D721Med (cell line): ENCODE results near the gene TNK2.

Experiments used
- DNase-seq: peaks from one replicate; pipeline ENCODE4 v3.0.0; 2011; ENCODE audit warnings: low spot score; ENCODE audit not compliant: insufficient read length
- FAIRE-seq: peaks from 2 replicates; lab custom pipeline; 2011; peaks lifted over from hg19 to GRCh38; lab: Jason Lieb, UNC
- TF ChIP-seq, protein P1 (sequence below): IDR thresholded peaks from 2 replicates; pipeline ENCODE4 v1.5.1; 2012; ENCODE audit warnings: mild to moderate bottlenecking, control low read depth; ENCODE audit not compliant: insufficient read depth; ENCODE audit errors: missing control alignments

TNK2 gene

DNA sequence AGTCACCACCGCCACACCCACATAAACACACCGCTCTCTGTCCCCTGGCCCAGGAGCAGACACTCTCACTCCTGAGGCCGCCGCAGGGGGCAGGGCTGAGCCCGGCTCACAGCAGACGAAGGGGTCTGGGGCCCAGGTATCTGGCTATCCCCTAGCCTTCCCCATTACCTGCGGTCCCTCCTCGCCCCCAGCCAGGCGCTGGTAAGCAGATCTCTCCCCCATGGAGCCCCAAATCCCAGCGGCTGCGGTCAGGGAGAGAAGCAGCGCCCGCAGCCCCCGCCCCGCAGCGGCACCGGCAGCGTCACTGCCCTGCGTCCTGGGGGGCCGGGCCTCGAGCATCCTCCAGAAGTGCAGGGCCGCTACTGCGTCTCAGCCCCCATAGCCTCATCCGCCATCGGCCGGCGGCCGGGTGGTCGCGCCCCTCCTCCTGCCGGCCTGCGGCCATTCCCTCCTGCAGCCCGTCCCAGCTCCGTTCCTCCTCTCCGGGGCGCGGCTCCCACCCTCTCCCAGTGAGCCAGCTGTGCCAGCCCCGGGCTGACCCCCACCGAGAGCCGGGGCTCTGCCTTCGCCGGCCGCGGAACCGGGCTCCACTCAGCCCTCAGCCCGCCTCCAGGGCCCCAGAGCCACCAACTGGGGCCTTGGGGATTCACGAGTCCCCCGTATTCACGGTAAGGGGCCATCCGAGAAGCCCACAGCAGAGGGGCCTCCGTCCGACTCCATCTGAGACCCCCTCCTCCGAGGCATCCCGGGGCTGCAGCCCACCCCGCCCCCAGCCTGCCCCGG, 13.1 kb downstream of the TNK2 start:
- TF ChIP-seq, protein P1, sequence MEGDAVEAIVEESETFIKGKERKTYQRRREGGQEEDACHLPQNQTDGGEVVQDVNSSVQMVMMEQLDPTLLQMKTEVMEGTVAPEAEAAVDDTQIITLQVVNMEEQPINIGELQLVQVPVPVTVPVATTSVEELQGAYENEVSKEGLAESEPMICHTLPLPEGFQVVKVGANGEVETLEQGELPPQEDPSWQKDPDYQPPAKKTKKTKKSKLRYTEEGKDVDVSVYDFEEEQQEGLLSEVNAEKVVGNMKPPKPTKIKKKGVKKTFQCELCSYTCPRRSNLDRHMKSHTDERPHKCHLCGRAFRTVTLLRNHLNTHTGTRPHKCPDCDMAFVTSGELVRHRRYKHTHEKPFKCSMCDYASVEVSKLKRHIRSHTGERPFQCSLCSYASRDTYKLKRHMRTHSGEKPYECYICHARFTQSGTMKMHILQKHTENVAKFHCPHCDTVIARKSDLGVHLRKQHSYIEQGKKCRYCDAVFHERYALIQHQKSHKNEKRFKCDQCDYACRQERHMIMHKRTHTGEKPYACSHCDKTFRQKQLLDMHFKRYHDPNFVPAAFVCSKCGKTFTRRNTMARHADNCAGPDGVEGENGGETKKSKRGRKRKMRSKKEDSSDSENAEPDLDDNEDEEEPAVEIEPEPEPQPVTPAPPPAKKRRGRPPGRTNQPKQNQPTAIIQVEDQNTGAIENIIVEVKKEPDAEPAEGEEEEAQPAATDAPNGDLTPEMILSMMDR: peak; percentile 23
- DNase-seq (no peak), FAIRE-seq (no peak)

DNA sequence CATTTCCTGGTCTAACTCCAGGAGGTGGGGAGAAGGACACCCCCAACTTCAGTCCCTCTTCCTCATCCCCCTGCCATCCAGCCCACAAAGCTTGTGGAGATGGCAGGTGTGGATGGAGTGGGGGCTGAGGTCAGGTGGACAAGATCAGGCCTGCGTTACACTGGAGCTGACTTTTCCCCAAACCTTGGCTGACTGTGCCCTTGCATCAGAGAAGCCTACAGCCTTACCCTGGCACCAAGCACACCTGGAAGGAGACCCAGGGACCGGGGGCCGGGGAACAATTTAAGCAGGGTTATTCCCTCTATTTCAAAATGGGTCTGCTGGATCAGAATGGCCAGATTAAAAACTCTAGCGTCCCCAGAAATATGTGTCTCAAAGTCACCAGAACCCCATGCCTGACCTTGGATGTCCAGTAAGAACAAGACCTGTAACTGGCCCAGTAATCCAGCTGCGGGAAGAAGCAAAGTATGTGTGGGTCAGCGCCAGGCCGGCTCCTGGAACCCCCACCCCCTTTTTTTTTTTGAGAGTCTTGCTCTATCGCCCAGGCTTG, 14.4 kb downstream of the TNK2 start:
- FAIRE-seq (no peak), DNase-seq (no peak)
- TF ChIP-seq, protein P1: no peak

- FAIRE-seq: no peak
- TF ChIP-seq, protein P1: no peak
- no peak for DNase-seq
Observed at GRCh38 chr3:195893516-195893915, 14.8 kb downstream of the TNK2 start.

DNA sequence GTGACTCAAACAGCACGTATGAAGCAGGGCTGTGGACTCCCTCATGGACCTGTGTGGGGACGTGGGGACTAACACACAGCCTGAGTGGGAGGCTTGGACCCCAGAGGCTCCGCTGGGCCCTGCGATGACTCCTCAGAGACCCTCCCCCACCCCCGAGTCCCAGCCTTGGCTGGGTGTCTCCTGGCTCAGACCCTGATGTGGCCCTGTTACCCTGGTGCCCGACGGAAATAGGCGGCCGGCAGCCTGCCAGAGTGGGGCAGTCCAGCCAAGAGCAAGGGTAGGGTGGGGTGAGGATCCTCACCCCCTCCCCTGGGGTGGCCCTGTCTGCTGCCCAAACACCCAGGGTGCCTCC, 15.3 kb downstream of the TNK2 start:
- DNase-seq: no peak

DNA sequence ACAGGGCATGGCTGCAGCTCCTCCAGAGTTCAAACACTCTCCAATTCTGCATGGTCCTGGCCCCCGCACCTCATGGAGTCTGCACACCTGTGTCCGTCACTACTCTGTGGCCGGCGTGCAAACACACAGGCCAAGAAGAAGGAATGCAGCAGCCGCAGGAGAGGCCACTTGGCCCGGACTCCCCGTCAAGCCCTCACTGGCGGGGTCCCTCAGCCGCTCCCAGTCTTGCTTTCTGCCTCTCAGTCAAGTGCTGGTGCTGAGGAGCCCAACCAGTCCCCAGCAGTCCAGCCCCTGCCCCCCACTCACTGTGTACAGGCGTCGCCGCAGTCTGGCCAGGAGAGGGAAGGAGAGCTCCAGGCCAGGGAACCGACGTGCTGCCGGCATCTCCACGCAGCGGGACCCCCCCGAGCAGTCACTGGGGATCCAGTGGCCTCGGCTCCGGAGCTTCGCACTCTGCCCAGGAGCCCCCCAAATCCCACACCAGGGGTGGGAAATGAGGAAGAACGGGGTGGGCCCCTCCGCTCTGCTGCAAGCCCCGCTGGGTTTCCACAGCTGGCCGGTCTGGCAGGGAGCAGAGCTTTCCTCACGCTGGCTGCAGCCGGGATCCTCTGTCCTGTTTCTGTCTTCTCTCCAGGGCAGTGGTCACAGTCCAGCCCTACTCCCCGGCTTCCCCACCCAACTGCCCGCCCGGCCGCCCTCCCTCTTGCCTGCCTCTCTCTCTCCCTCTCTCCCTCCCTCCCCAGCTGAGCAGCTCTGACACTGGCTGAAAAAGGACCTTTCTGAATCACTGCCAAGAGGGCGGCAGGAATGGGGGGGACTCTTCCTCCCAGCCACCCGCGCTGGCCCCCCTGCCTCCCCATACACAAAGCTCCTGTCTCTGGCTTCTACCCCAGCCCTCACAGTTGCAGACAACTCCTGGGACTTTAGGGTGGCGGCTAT, 16.0 kb downstream of the TNK2 start:
- TF ChIP-seq, protein P1: no peak
- no peak for FAIRE-seq
- no peak for DNase-seq

More for the DNA sequence above, 15.3 kb downstream of the TNK2 start:
- TF ChIP-seq, protein P1: no peak
- FAIRE-seq: no peak

GRCh38 chr3:195891431-195892104, 16.8 kb downstream of the TNK2 start:
- DNase-seq (no peak), FAIRE-seq (no peak)
- TF ChIP-seq, protein P1: no peak
